Breast epithelium (tissue), 4 donors: ENCODE measurements around the gene PALM2AKAP2. TPM values are rescaled to one million over a fixed set of nuclear protein-coding genes. Genes with fewer than 3 reads are reported as not detected.

ENCODE experiments used
- DNase-seq, 2 donors: peaks; one replicate each; pipeline ENCODE4 v3.0.0-alpha.2; 2019; ENCODE audit warnings: low spot score in 2 of 2
- H3K27ac ChIP-seq, 2 donors: fragments of 200-600 bp; sonication (generic) in 1 of 2; one replicate each; pipeline ENCODE4 v1.5.1; 2016 to 2019; ENCODE audit warnings: mild to moderate bottlenecking in 1 of 2
- H3K27me3 ChIP-seq, 2 donors: fragments of 200-600 bp; sonication (generic) in 1 of 2; one replicate each; pipeline versions ENCODE4 v1.5.1 to v1.6.0; 2017 to 2019; ENCODE audit warnings: control low read depth in 1 of 2, mild to moderate bottlenecking in 1 of 2
- H3K36me3 ChIP-seq: fragments of 200-600 bp; one replicate; pipeline ENCODE4 v1.5.1; 2019
- H3K4me1 ChIP-seq, 2 donors: fragments of 200-600 bp; sonication (generic); one replicate each; pipeline ENCODE4 v1.5.1; 2016 to 2019; ENCODE audit warnings: control low read depth in 1 of 2
- H3K4me3 ChIP-seq, 3 donors: fragments of 200-600 bp; sonication (generic); 1 replicate in 2 of 3; 2 replicates in 1 of 3; pipeline ENCODE4 v1.5.1; 2016 to 2019; ENCODE audit warnings: mild to moderate bottlenecking in 3 of 3, moderate library complexity in 2 of 3
- H3K9me3 ChIP-seq, 2 donors: fragments of 200-600 bp; sonication (generic) in 1 of 2; one replicate each; pipeline ENCODE4 v1.5.1; 2016 to 2019; ENCODE audit warnings: control low read depth in 1 of 2
- POLR2A ChIP-seq: fragments of 450-650 bp; IDR thresholded peaks from one replicate; pipeline ENCODE4 v1.6.1; 2016; ENCODE audit warnings: antibody characterized with exemption, mild to moderate bottlenecking, moderate library complexity
- POLR2AphosphoS5 ChIP-seq, 3 donors: sonication (generic); formaldehyde crosslinking; IDR thresholded peaks; one replicate each; pipeline ENCODE4 v1.6.1; 2017; ENCODE audit warnings: antibody characterized with exemption in 3 of 3
- intact Hi-C: fragments of 100-400 bp; cut with DNase I; formaldehyde crosslinking; loops from one replicate; pipeline ENCODE4 v1.15.1; 2023; ENCODE audit warnings: low total_unique reads
- total RNA-seq, 3 donors: library from RNA; depleted of rRNA; stranded (reverse); fragments of >200 nt; gene quantifications; one replicate each; pipeline ENCODE4 v1.1.0, GENCODE V29; 2016
- TF ChIP-seq, protein P1 (sequence below), 3 donors: fragments of 450-650 bp; IDR thresholded peaks; one replicate each; pipeline ENCODE4 v1.5.1; 2016 to 2017; ENCODE audit warnings: antibody characterized with exemption in 3 of 3, mild to moderate bottlenecking in 3 of 3, moderate library complexity in 3 of 3

PALM2AKAP2 gene
- total RNA-seq, result 10 to 100 TPM in 1 of 3 donors, 1 to 10 TPM in 2; 6.4 to 41.4 (median 8.8) TPM

DNA sequence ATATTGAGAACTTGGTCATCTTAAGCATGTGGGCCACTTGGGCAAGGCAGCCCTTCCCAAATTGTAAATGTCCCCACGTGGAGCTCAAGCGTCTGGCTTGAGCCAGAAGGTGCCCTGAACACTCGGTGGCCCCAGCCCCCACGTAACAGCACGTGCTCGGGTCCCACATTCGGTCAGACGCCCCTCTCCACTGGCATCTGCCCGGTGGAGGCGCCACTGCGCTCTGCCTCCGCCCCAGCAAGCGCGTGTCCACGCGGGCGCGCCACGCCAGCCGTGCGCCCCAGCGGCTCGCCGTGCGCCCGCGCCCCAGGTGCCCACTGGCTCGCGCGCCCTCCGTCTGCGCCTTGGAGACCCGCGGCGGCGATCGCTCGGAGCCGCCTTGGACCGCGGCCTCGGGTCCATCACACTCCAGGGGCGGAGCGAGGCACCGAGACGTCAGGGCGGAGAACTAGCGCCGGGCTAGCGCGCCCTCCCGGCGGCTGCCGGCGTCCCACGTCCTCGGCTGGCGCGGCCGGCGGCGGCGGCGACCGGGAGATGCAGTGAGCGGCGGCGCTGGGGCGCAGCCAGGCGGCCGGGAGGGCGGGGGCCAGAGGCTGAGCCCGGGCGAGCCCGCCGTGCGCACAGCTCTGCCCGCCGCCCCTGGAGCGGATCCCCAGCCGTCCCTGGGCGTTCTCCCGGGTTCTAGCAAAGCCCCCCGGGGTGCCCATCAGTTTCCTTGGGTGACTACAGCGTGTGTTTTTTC lies at the start of gene PALM2AKAP2:
Gene PALM2AKAP2, plus strand, starts transcription at position 488 of the 742 bp plus-strand sequence. CDS start 291 bp downstream, outside the sequence.
- intact Hi-C loops, result no loop called here
- H3K27me3 ChIP-seq, result no peaks in the 10 kb centered on the region
- H3K4me1 ChIP-seq, result no peaks in the 10 kb centered on the region
- H3K27ac ChIP-seq, result peak within 1 kb of the TSS; percentile 61 to 68
- no peaks in the 10 kb centered on the region for H3K36me3 ChIP-seq
- peak within 1 kb of the TSS; percentile 54 to 70 (median 66) for H3K4me3 ChIP-seq
- no peaks in the 10 kb centered on the region for H3K9me3 ChIP-seq
- DNase-seq, result peak in 1 of 2 donors; percentile 47
- no peak for TF ChIP-seq POLR2AphosphoS5 (IDR thresholded peaks at IDR 0.05)
- TF ChIP-seq POLR2A, result no peak
- TF ChIP-seq, protein P1, sequence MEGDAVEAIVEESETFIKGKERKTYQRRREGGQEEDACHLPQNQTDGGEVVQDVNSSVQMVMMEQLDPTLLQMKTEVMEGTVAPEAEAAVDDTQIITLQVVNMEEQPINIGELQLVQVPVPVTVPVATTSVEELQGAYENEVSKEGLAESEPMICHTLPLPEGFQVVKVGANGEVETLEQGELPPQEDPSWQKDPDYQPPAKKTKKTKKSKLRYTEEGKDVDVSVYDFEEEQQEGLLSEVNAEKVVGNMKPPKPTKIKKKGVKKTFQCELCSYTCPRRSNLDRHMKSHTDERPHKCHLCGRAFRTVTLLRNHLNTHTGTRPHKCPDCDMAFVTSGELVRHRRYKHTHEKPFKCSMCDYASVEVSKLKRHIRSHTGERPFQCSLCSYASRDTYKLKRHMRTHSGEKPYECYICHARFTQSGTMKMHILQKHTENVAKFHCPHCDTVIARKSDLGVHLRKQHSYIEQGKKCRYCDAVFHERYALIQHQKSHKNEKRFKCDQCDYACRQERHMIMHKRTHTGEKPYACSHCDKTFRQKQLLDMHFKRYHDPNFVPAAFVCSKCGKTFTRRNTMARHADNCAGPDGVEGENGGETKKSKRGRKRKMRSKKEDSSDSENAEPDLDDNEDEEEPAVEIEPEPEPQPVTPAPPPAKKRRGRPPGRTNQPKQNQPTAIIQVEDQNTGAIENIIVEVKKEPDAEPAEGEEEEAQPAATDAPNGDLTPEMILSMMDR (IDR thresholded peaks at IDR 0.05), result no peak

DNA sequence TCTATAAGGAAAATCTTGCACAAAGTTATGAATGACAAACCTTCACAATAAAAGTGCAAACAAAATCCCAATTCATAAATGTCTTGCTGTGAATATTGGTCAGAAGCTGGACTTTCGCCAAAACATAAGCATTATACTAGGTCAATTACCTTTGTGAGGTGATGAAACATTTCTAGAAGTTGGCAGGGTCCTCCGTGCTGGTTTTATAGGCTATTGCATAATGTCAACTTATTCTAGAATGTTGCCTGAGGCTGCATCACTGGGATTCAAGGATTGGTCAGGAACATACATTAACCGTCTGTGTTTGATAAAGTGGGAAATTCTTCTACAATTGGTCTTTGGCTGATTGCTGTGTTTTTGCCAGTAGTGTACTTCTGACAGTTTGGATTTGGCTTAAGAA lies 49.8 kb upstream of the PALM2AKAP2 start:
- no peak overlapping the region for H3K27ac ChIP-seq
- H3K9me3 ChIP-seq, result no peaks in the 10 kb centered on the region
- TF ChIP-seq, protein P1 (IDR thresholded peaks at IDR 0.05), result no peak
- no peak for TF ChIP-seq POLR2A
- no peaks in the 10 kb centered on the region for H3K36me3 ChIP-seq
- DNase-seq, result peak in 1 of 2 donors; percentile 48
- intact Hi-C loops, result no loop called here
- H3K4me3 ChIP-seq, result no peak overlapping the region
- no peaks in the 10 kb centered on the region for H3K27me3 ChIP-seq
- H3K4me1 ChIP-seq, result no peaks in the 10 kb centered on the region

DNA sequence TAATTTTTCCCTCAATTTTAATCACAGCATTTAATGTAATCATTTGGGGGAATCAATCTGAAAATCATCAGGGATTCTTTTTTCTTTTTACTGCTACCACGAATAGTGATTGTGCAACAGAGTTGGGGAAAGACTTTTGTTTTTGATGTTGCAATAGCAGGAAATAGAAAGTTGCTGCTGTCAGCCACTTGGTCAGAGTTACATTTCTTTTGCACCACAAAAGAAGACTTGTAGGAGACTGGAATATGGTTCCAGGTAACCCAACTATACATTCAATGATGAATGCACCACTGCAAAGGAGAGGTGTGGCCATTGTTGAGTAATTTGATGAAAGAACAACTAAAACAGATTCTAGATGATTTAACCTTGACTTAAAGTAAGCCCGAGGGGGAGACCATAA lies 46.3 kb upstream of the PALM2AKAP2 start:
- intact Hi-C loops, result no loop called here
- no peaks in the 10 kb centered on the region for H3K4me1 ChIP-seq

DNA sequence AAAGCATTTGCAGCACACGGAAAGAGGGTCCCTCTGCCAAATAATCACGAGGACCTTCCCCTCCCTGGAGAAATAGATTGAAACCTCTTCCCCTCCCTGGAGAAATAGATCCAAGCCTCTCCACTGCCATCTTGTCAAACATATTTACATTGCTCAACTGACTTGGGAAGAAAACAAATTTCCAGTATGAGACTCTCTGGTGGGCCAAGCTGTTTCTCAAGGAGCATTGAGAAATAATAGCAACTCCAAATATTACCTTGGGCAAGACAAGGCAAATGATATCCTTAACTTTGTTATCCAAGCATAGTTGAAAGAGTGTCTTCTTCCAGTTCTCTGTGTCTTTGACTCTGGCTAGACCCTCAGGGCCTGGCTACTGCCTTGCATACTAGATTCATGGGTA lies 45.2 kb upstream of the PALM2AKAP2 start:
- Histone ChIP-seq H3K9me3 (no peaks in the 10 kb centered on the region), H3K4me3 (no peak overlapping the region), H3K27ac (no peak overlapping the region), H3K27me3 (no peaks in the 10 kb centered on the region), H3K36me3 (no peaks in the 10 kb centered on the region), H3K4me1 (no peaks in the 10 kb centered on the region)
- TF ChIP-seq, protein P1 (IDR thresholded peaks at IDR 0.05), result no peak
- TF ChIP-seq POLR2A, result no peak
- TF ChIP-seq POLR2AphosphoS5 (IDR thresholded peaks at IDR 0.05), result no peak
- intact Hi-C loops, result no loop called here
- DNase-seq, result no peak

More for the DNA sequence above, 46.3 kb upstream of the PALM2AKAP2 start:
- H3K9me3 ChIP-seq, result no peaks in the 10 kb centered on the region
- no peaks in the 10 kb centered on the region for H3K36me3 ChIP-seq
- H3K27ac ChIP-seq, result peak overlapping the region in 1 of 2 donors; percentile 49
- no peaks in the 10 kb centered on the region for H3K27me3 ChIP-seq
- no peak for DNase-seq
- H3K4me3 ChIP-seq, result no peak overlapping the region
- TF ChIP-seq, protein P1 (IDR thresholded peaks at IDR 0.05), result no peak
- TF ChIP-seq POLR2AphosphoS5 (IDR thresholded peaks at IDR 0.05) (peak in 1 of 3 donors; percentile 72), POLR2A (no peak)

DNA sequence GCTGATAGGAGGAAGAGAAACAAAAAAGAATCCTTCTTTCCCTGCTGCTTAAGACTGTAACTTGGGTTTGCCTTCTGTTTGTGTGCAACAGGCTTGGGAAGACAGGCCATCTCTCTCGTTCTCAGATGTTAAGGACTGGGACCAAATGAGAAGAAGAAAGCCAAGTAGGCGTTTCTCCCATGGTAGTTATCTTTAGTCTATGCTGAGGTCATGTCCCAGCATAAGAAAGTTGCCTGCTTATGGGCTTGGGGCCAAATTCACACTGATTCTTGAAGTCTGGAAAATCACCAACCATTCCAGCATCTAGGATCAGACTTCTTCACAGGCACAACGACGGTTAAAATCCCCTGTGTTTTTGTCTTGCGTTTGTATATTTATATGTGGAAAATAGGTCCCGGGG lies 44.2 kb upstream of the PALM2AKAP2 start:
- TF ChIP-seq POLR2AphosphoS5 (IDR thresholded peaks at IDR 0.05) (no peak), POLR2A (no peak)
- TF ChIP-seq, protein P1 (IDR thresholded peaks at IDR 0.05), result no peak

More for the DNA sequence above, 44.2 kb upstream of the PALM2AKAP2 start:
- Histone ChIP-seq H3K36me3 (no peaks in the 10 kb centered on the region), H3K4me1 (no peaks in the 10 kb centered on the region), H3K4me3 (no peak overlapping the region), H3K9me3 (no peaks in the 10 kb centered on the region), H3K27ac (no peak overlapping the region), H3K27me3 (no peaks in the 10 kb centered on the region)
- intact Hi-C loops, result no loop called here
- no peak for DNase-seq
